SU-DHL-6 (cell line): ENCODE data around the gene LGR6.

Source experiments
- H2AFZ ChIP-seq: fragments of 200-600 bp; sonication (generic); 2 replicates; pipeline ENCODE4 v1.6.1; 2014; ENCODE audit warnings: low read depth, mild to moderate bottlenecking, moderate library complexity, mixed read lengths, antibody characterized with exemption, low read length; ENCODE audit not compliant: severe bottlenecking
- H3F3A ChIP-seq: fragments of 200-600 bp; shearing (Covaris generic); 2 replicates; pipeline ENCODE4 v1.6.0; 2016; ENCODE audit warnings: antibody characterized with exemption, mild to moderate bottlenecking; ENCODE audit not compliant: insufficient read depth
- H3K27ac ChIP-seq: fragments of 200-600 bp; sonication (generic); 2 replicates; pipeline ENCODE4 v1.5.1; 2016; ENCODE audit warnings: low read depth, mild to moderate bottlenecking, low read length, moderate library complexity, mixed read lengths
- H3K27me3 ChIP-seq: fragments of 200-600 bp; sonication (generic), shearing (Covaris generic); 2 replicates; pipeline ENCODE4 v1.6.0; 2014; ENCODE audit warnings: mild to moderate bottlenecking, low read length
- H3K36me3 ChIP-seq: fragments of 200-600 bp; sonication (generic); 2 replicates; pipeline ENCODE4 v1.6.1; 2014; ENCODE audit warnings: mild to moderate bottlenecking, low read length, mixed read lengths
- H3K4me2 ChIP-seq: fragments of 300-600, 200-600 bp; shearing (Covaris generic), sonication (generic); 2 replicates; pipeline ENCODE4 v1.6.0; 2014; ENCODE audit warnings: low read length, low read depth, mild to moderate bottlenecking; ENCODE audit not compliant: poor library complexity, severe bottlenecking
- H3K4me3 ChIP-seq: fragments of 200-600 bp; sonication (generic); 2 replicates; pipeline ENCODE4 v1.5.1; 2014; ENCODE audit warnings: antibody characterized with exemption, low read length, mild to moderate bottlenecking, mixed read lengths; ENCODE audit not compliant: insufficient read depth, poor library complexity, severe bottlenecking
- H3K79me2 ChIP-seq: fragments of 200-600 bp; sonication (generic); 2 replicates; pipeline ENCODE4 v1.6.1; 2014; ENCODE audit warnings: mild to moderate bottlenecking, low read length, moderate library complexity; ENCODE audit not compliant: insufficient read depth
- H3K9ac ChIP-seq: fragments of 200-600 bp; sonication (generic); 2 replicates; pipeline ENCODE4 v1.7.0; 2014; ENCODE audit warnings: mild to moderate bottlenecking, low read length
- H3K9me2 ChIP-seq: fragments of 200-600 bp; sonication (generic); replicated peaks from 2 replicates; pipeline ENCODE4 v1.6.1; 2014; ENCODE audit warnings: low read length; ENCODE audit not compliant: insufficient read depth
- H3K9me3 ChIP-seq: fragments of 200-600 bp; sonication (generic); 2 replicates; pipeline ENCODE4 v1.6.1; 2014; ENCODE audit warnings: low read length, mixed read lengths; ENCODE audit not compliant: insufficient read depth
- H4K20me1 ChIP-seq: fragments of 200-600 bp; sonication (generic); 2 replicates; pipeline ENCODE4 v1.6.1; 2014; ENCODE audit warnings: low read depth, mild to moderate bottlenecking, antibody characterized with exemption, low read length, moderate library complexity, mixed read lengths
- EZH2phosphoT487 ChIP-seq: fragments of 200-600 bp; sonication (generic), shearing (Covaris generic); conservative IDR thresholded peaks from 2 replicates; pipeline ENCODE4 v1.6.1; 2018; ENCODE audit warnings: mild to moderate bottlenecking, antibody characterized with exemption, low read length, moderate library complexity, mixed read lengths
- TF ChIP-seq, protein P1 (sequence below): fragments of 200-600 bp; sonication (generic); IDR thresholded peaks from one replicate; pipeline ENCODE4 v1.5.1; 2017; ENCODE audit warnings: antibody characterized with exemption, mild to moderate bottlenecking, low read length, moderate library complexity; ENCODE audit not compliant: insufficient read depth, poor library complexity, severe bottlenecking

The LGR6 gene

DNA sequence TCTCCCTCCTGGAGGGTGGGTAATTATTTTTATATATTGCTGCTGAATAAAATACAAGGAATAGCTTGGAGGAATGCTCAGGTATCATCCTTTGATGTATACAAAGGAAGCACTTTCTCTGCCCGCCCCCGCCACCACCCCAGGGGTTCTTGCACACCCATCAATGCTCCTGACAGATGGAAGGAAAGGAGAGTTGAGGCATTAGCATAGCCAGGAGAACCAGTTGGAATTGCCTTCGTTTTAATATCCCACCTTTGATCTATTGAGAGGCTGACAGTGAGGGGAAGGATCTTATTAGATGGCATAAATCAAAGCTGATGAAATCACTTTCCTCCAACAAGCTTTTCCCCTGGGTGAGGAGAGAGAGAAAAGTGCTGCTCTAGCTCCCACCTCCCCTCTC, 71.1 kb downstream of the LGR6 start:
- no peak overlapping the region for H3K27ac ChIP-seq
- no peaks in the 10 kb centered on the region for H3K79me2 ChIP-seq
- H3K27me3 ChIP-seq, result 0 out of 2 replicates have a peak, but pooled peaks cover 4% of the 10 kb centered on the region
- TF ChIP-seq, protein P1, sequence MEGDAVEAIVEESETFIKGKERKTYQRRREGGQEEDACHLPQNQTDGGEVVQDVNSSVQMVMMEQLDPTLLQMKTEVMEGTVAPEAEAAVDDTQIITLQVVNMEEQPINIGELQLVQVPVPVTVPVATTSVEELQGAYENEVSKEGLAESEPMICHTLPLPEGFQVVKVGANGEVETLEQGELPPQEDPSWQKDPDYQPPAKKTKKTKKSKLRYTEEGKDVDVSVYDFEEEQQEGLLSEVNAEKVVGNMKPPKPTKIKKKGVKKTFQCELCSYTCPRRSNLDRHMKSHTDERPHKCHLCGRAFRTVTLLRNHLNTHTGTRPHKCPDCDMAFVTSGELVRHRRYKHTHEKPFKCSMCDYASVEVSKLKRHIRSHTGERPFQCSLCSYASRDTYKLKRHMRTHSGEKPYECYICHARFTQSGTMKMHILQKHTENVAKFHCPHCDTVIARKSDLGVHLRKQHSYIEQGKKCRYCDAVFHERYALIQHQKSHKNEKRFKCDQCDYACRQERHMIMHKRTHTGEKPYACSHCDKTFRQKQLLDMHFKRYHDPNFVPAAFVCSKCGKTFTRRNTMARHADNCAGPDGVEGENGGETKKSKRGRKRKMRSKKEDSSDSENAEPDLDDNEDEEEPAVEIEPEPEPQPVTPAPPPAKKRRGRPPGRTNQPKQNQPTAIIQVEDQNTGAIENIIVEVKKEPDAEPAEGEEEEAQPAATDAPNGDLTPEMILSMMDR, result no peak
- no peak overlapping the region for H3K4me3 ChIP-seq
- no peaks in the 10 kb centered on the region for H4K20me1 ChIP-seq
- H3K9me3 ChIP-seq, result no peaks in the 10 kb centered on the region
- no peak overlapping the region for H2AFZ ChIP-seq
- no peak overlapping the region for H3K4me2 ChIP-seq
- H3K9ac ChIP-seq, result no peak overlapping the region
- H3F3A ChIP-seq, result no peaks in the 10 kb centered on the region
- H3K36me3 ChIP-seq, result no peaks in the 10 kb centered on the region
- no peaks in the 10 kb centered on the region for H3K9me2 ChIP-seq

DNA sequence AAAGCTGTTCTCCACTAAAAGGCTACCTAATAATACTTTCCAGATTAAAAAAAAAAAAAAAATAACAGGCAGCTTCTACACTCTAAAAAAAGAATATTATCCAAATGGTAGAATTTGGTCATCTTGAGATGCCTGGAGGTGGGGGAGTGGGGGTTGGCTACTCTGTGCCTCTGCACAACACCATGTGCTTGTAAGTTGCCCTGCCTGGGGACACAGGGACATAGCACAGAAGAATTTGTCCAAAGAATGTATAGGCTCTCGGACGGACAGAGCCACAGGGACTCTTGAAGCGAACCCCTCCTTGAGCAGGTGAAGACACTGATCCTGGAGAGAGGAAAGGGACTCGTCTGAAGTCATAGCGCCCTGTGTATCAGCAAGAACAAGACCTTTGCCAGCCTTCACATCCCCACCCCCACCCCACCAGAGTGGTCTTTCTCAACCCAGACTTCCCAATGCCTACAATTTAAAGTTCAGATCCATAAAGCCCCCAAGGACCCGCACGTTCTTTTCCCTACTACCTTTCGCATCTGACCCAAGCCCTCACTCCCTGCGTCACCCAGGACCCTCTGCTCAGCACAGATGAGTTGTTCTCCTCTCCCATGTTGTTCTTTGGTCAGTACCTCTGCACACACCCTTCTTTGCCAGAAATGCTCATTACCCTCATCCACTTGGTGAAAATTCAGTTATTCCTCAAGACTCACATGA, 72.6 kb downstream of the LGR6 start:
- H3F3A ChIP-seq, result no peaks in the 10 kb centered on the region
- no peaks in the 10 kb centered on the region for H3K9me3 ChIP-seq
- no peaks in the 10 kb centered on the region for H3K79me2 ChIP-seq
- no peak overlapping the region for H3K4me2 ChIP-seq
- H3K36me3 ChIP-seq, result no peaks in the 10 kb centered on the region
- H3K9me2 ChIP-seq, result no peaks in the 10 kb centered on the region
- H4K20me1 ChIP-seq, result no peaks in the 10 kb centered on the region
- H3K4me3 ChIP-seq, result no peak overlapping the region
- H3K27ac ChIP-seq, result no peak overlapping the region
- no peak for TF ChIP-seq EZH2phosphoT487
- TF ChIP-seq, protein P1, result no peak
- H3K27me3 ChIP-seq, result 0 out of 2 replicates have a peak, but pooled peaks cover 4% of the 10 kb centered on the region
- no peak overlapping the region for H2AFZ ChIP-seq
- no peak overlapping the region for H3K9ac ChIP-seq

DNA sequence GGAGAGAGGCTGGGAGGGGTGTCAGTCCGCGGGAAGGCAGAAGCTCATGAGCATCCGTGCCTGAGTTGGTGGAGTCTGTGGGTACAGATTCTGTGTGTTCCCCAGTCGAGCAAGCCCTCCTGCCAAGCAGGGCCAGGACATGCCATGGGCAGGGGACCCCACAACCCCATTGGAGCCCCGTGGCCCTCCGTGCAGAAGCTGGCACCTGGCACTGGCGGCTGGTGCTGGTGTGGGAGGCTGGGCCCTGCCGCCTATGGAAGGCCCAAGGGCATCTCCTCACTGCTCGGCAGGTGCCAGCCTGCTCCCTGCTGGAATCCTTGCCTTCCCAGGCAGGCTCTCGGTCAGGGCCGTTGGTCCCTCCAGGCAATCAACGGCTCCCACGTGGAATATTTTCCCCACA, 74.4 kb downstream of the LGR6 start:
- H3K36me3 ChIP-seq, result no peaks in the 10 kb centered on the region

More for the DNA sequence above, 74.4 kb downstream of the LGR6 start:
- H3K27ac ChIP-seq, result no peak overlapping the region
- H3F3A ChIP-seq, result no peaks in the 10 kb centered on the region
- no peak for TF ChIP-seq EZH2phosphoT487
- TF ChIP-seq, protein P1, result no peak
- no peak overlapping the region for H2AFZ ChIP-seq
- H3K9ac ChIP-seq, result no peak overlapping the region
- H3K27me3 ChIP-seq, result 0 out of 2 replicates have a peak, but pooled peaks cover 4% of the 10 kb centered on the region
- no peaks in the 10 kb centered on the region for H4K20me1 ChIP-seq
- no peak overlapping the region for H3K4me2 ChIP-seq
- no peaks in the 10 kb centered on the region for H3K79me2 ChIP-seq
- no peak overlapping the region for H3K4me3 ChIP-seq
- no peaks in the 10 kb centered on the region for H3K9me3 ChIP-seq
- H3K9me2 ChIP-seq, result no peaks in the 10 kb centered on the region
